HCT116 (cell line): Measurements from ENCODE around the gene GPA33. TPM values are rescaled to one million over a fixed set of nuclear protein-coding genes. Genes with fewer than 3 reads are reported as not detected.

Experiments
- ATAC-seq: fragments of 200-7000 bp; cut with Tn5 transposase; 2 replicates; pipeline ENCODE4 v1.9.1; 2020; ENCODE audit warnings: mild to moderate bottlenecking, moderate library complexity
- BruUV-seq: library from RNA; stranded (reverse); fragments of 400-500 nt; replicated peaks from 2 replicates; lab custom pipeline; 2021; lab: Mats Ljungman, UMichigan
- CTCF ChIA-PET: fragments of 300-600 bp; sonication (Branson Sonifier 250); formaldehyde crosslinking; loops from one replicate; lab custom pipeline; 2021; ENCODE audit warnings: antibody characterized with exemption; lab: Charles Lee
- POLR2A ChIA-PET: fragments of 300-600, 350-600 bp; sonication (Branson Sonifier 250); formaldehyde crosslinking; loops from one replicate; lab custom pipeline; 2021; ENCODE audit warnings: antibody characterized with exemption; lab: Charles Lee
- RAD21 ChIA-PET, 2 experiments: fragments of 300-600 bp; sonication (Branson Sonifier 250); formaldehyde crosslinking; loops; one replicate each; lab custom pipeline; 2023; ENCODE audit warnings: low total read pairs in 2 of 2; ENCODE audit not compliant: uncharacterized antibody in 2 of 2, unreplicated experiment in 2 of 2, low non-redundant PET in 1 of 2; lab: Charles Lee
- DNase-seq: peaks from one replicate; pipeline ENCODE4 v3.0.0-alpha.2; 2010; ENCODE audit warnings: low read depth, low spot score
- H2AFZ ChIP-seq: fragments of 200-600 bp; shearing (Covaris generic), sonication (generic); 2 replicates; pipeline ENCODE4 v1.6.1; 2017; ENCODE audit warnings: low read depth, mixed run types, mixed read lengths, antibody characterized with exemption, low read length; ENCODE audit not compliant: poor library complexity, severe bottlenecking
- H3K27ac ChIP-seq: 2 replicates; pipeline ENCODE4 v1.5.1; 2012; ENCODE audit warnings: low read depth, low read length
- H3K27me3 ChIP-seq: fragments of 200-600 bp; sonication (generic); 2 replicates; pipeline ENCODE4 v1.6.1; 2016; ENCODE audit warnings: mixed run types, low read length, mixed read lengths; ENCODE audit not compliant: insufficient read depth
- H3K36me3 ChIP-seq, 2 experiments: fragments of 200-500 bp in 1 of 2; fragments of 200-600 bp in 1 of 2; sonication (Bioruptor generic) in 1 of 2; sonication (generic) in 1 of 2; 2 replicates each; pipeline versions ENCODE4 v1.5.1 to v1.6.1; 2014 to 2016; ENCODE audit warnings: low read length in 2 of 2, inconsistent platforms in 1 of 2, mixed read lengths in 1 of 2, mixed run types in 1 of 2; ENCODE audit not compliant: insufficient read depth in 2 of 2, control insufficient read depth in 1 of 2
- H3K4me1 ChIP-seq, 2 experiments: fragments of 200-600 bp in 1 of 2; sonication (generic) in 1 of 2; 2 replicates each; pipeline versions ENCODE4 v1.5.1 to v1.6.1; 2012 to 2017; ENCODE audit warnings: low read length in 2 of 2, inconsistent platforms in 1 of 2, mild to moderate bottlenecking in 1 of 2, mixed read lengths in 1 of 2, mixed run types in 1 of 2, moderate library complexity in 1 of 2; ENCODE audit not compliant: insufficient read depth in 2 of 2, control insufficient read depth in 1 of 2
- H3K4me2 ChIP-seq: fragments of 200-600 bp; sonication (generic); 2 replicates; pipeline ENCODE4 v1.6.1; 2017; ENCODE audit warnings: mixed run types, low read length, mixed read lengths
- H3K4me3 ChIP-seq, 2 experiments: fragments of 200-600 bp in 1 of 2; sonication (generic) in 1 of 2; replicated peaks in 1 of 2; 2 replicates each; pipeline ENCODE4 v1.5.1; 2011 to 2016; ENCODE audit warnings: low read length in 2 of 2, control low read depth in 1 of 2, low read depth in 1 of 2, mild to moderate bottlenecking in 1 of 2, mixed read lengths in 1 of 2, mixed run types in 1 of 2
- H3K79me2 ChIP-seq: fragments of 200-600 bp; sonication (generic); 2 replicates; pipeline ENCODE4 v1.6.1; 2017; ENCODE audit warnings: mild to moderate bottlenecking, mixed run types, low read length, moderate library complexity, mixed read lengths; ENCODE audit not compliant: insufficient read depth
- H3K9ac ChIP-seq: fragments of 200-600 bp; sonication (generic); 2 replicates; pipeline ENCODE4 v1.6.1; 2016; ENCODE audit warnings: low read length, mixed read lengths
- H3K9me2 ChIP-seq: fragments of 200-600 bp; sonication (generic), shearing (Covaris generic); 2 replicates; pipeline ENCODE4 v1.6.1; 2017; ENCODE audit warnings: mixed run types, mild to moderate bottlenecking, moderate library complexity; ENCODE audit not compliant: insufficient read depth
- H3K9me3 ChIP-seq, 2 experiments: fragments of 200-500 bp in 1 of 2; fragments of 200-600 bp in 1 of 2; sonication (Bioruptor generic) in 1 of 2; sonication (generic) in 1 of 2; 2 replicates each; pipeline ENCODE4 v1.6.1; 2014 to 2017; ENCODE audit warnings: low read length in 2 of 2, mixed read lengths in 2 of 2, inconsistent platforms in 1 of 2, low read depth in 1 of 2, mild to moderate bottlenecking in 1 of 2, mixed run types in 1 of 2, moderate library complexity in 1 of 2; ENCODE audit not compliant: control insufficient read depth in 1 of 2, insufficient read depth in 1 of 2
- H4K20me1 ChIP-seq: fragments of 200-600 bp; sonication (generic), shearing (Covaris generic); 2 replicates; pipeline ENCODE4 v1.6.1; 2017; ENCODE audit warnings: mixed run types, mild to moderate bottlenecking, moderate library complexity; ENCODE audit not compliant: insufficient read depth
- CBX3 ChIP-seq: IDR thresholded peaks from 2 replicates; pipeline ENCODE4 v1.6.1; 2012; ENCODE audit warnings: low read depth
- CEBPB ChIP-seq: IDR thresholded peaks from 2 replicates; pipeline ENCODE4 v1.6.1; 2012; ENCODE audit warnings: low read depth
- EGR1 ChIP-seq: IDR thresholded peaks from 2 replicates; pipeline ENCODE4 v1.6.1; 2012; ENCODE audit warnings: low read depth
- ELF1 ChIP-seq: IDR thresholded peaks from 2 replicates; pipeline ENCODE4 v1.6.1; 2012; ENCODE audit warnings: low read depth, borderline replicate concordance
- EZH2 ChIP-seq: fragments of 200-600 bp; sonication (generic); IDR thresholded peaks from 2 replicates; pipeline ENCODE4 v1.6.1; 2017; ENCODE audit warnings: antibody characterized with exemption, mixed run types
- POLR2A ChIP-seq: IDR thresholded peaks from 2 replicates; pipeline ENCODE4 v1.7.0; 2011; ENCODE audit warnings: borderline replicate concordance; ENCODE audit not compliant: insufficient read depth, insufficient read length; ENCODE audit errors: extremely low read depth
- POLR2AphosphoS5 ChIP-seq: IDR thresholded peaks from 2 replicates; pipeline ENCODE4 v1.6.1; 2011; ENCODE audit warnings: mild to moderate bottlenecking, low read depth, low read length, moderate library complexity
- RAD21 ChIP-seq: IDR thresholded peaks from 2 replicates; pipeline ENCODE4 v1.6.1; 2012; ENCODE audit warnings: low read depth, mild to moderate bottlenecking
- ZFX ChIP-seq: fragments of 450-650 bp; IDR thresholded peaks from 2 replicates; pipeline ENCODE4 v1.6.1; 2017
- ZNF274 ChIP-seq: fragments of 200-500 bp; sonication (Bioruptor generic); IDR thresholded peaks from 2 replicates; pipeline ENCODE4 v1.6.1; 2014; ENCODE audit warnings: mild to moderate bottlenecking, low read depth, low read length, inconsistent platforms
- intact Hi-C: fragments of 100-400 bp; cut with micrococcal nuclease; formaldehyde crosslinking; loops from 2 replicates; pipeline ENCODE4 v1.10.0; 2022
- total RNA-seq: library from RNA; stranded (reverse); gene quantifications from one replicate; pipeline ENCODE4 v1.2.1, GENCODE V29; 2021; ENCODE audit not compliant: unreplicated experiment
- TF ChIP-seq, protein P1 (sequence below): IDR thresholded peaks from 2 replicates; pipeline ENCODE4 v1.6.1; 2012
- TF ChIP-seq, protein P2 (sequence below): IDR thresholded peaks from 2 replicates; pipeline ENCODE4 v1.6.1; 2011; ENCODE audit warnings: mild to moderate bottlenecking, low read length, moderate library complexity; ENCODE audit not compliant: insufficient replicate concordance; ENCODE audit errors: extremely low read depth

GPA33 gene
- total RNA-seq, 1 experiment from 2014 or later, result 0.22 TPM

DNA sequence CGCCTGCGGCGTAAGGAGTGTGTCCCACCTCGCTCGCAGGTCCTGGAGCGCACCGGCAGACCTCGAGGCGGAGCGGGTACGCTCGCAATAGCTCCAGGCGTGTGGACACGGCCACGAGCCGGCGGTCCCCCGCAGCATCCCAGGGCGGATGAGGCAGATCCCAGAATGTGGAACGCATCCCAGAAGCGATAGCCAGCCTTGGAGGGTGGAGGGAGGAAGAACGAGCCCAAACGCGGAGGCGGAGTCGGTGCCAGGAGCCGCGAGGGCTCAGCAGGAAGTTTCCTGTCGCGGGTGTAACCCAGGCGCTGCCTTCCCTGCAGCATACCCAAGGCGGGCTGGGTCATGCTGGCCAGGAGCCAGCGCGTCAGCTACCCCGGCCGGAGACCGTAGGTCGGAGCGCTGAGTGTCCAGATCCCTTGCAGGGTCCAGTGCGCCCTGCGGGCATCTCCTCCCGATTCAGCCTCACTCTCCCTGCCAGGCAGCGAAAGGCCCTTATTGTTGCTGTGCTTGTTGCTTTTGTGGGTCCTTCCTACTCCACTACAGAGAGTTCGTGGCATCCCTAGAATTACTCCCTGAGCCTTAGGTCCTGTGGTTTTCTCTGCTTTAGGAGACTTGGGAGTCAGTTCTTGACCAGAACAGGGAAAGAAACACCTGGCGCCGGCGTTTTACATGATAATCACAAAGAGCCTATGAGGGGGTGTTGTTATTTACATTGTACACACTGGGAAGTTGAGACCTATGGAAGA lies 31.4 kb upstream of the GPA33 start:
- Histone ChIP-seq H3K36me3 (no peaks in the 10 kb centered on the region), H3K4me2 (peak overlapping the region; percentile 76), H3K9ac (peak overlapping the region; percentile 59), H3K4me1 (peaks cover 3 to 19% of the 10 kb centered on the region in 2 experiments; a peak in 3 of 4 replicates), H2AFZ (peak overlapping the region; percentile 90), H3K9me3 (no peaks in the 10 kb centered on the region), H3K9me2 (no peaks in the 10 kb centered on the region), H3K27ac (peak overlapping the region; percentile 66), H4K20me1 (no peaks in the 10 kb centered on the region), H3K27me3 (no peaks in the 10 kb centered on the region), H3K4me3 (peak overlapping the region; percentile 51 to 59), H3K79me2 (no peaks in the 10 kb centered on the region)
- TF ChIP-seq, protein P1, sequence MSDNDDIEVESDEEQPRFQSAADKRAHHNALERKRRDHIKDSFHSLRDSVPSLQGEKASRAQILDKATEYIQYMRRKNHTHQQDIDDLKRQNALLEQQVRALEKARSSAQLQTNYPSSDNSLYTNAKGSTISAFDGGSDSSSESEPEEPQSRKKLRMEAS, result peak; percentile 30; the same call in 1 of the 2 replicates
- TF ChIP-seq ZNF274 (no peak), CBX3 (no peak), ELF1 (no peak), ZFX (no peak), POLR2A (no peak), CEBPB (no peak), EZH2 (no peak), EGR1 (0 out of 2 replicates have a peak, but pooled peaks have one; percentile 57), RAD21 (no peak), POLR2AphosphoS5 (peak; percentile 70)
- TF ChIP-seq, protein P2, sequence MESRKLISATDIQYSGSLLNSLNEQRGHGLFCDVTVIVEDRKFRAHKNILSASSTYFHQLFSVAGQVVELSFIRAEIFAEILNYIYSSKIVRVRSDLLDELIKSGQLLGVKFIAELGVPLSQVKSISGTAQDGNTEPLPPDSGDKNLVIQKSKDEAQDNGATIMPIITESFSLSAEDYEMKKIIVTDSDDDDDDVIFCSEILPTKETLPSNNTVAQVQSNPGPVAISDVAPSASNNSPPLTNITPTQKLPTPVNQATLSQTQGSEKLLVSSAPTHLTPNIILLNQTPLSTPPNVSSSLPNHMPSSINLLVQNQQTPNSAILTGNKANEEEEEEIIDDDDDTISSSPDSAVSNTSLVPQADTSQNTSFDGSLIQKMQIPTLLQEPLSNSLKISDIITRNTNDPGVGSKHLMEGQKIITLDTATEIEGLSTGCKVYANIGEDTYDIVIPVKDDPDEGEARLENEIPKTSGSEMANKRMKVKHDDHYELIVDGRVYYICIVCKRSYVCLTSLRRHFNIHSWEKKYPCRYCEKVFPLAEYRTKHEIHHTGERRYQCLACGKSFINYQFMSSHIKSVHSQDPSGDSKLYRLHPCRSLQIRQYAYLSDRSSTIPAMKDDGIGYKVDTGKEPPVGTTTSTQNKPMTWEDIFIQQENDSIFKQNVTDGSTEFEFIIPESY, result no peak
- ChIA-PET POLR2A (no interaction called here), CTCF (no interaction called here), RAD21 (no interaction called here)
- BruUV-seq, result no TSS peak
- intact Hi-C loops, result no loop called here
- ATAC-seq (peak; percentile 74), DNase-seq (peak; percentile 18)
